Astrocyte (in vitro differentiated cells and primary cell): ENCODE results near the gene GNG5.

Experiments used
- EZH2 ChIP-seq: IDR thresholded peaks from 2 replicates; pipeline ENCODE4 v1.6.1; 2012; ENCODE audit warnings: mild to moderate bottlenecking, low read length, inconsistent platforms; ENCODE audit not compliant: insufficient read depth
- TF ChIP-seq, protein P1 (sequence below): IDR thresholded peaks from 2 replicates; pipeline ENCODE4 v1.5.1; 2011; ENCODE audit warnings: low read depth, mild to moderate bottlenecking, inconsistent platforms, low read length, moderate library complexity; ENCODE audit not compliant: insufficient read depth

- TF ChIP-seq, protein P1, sequence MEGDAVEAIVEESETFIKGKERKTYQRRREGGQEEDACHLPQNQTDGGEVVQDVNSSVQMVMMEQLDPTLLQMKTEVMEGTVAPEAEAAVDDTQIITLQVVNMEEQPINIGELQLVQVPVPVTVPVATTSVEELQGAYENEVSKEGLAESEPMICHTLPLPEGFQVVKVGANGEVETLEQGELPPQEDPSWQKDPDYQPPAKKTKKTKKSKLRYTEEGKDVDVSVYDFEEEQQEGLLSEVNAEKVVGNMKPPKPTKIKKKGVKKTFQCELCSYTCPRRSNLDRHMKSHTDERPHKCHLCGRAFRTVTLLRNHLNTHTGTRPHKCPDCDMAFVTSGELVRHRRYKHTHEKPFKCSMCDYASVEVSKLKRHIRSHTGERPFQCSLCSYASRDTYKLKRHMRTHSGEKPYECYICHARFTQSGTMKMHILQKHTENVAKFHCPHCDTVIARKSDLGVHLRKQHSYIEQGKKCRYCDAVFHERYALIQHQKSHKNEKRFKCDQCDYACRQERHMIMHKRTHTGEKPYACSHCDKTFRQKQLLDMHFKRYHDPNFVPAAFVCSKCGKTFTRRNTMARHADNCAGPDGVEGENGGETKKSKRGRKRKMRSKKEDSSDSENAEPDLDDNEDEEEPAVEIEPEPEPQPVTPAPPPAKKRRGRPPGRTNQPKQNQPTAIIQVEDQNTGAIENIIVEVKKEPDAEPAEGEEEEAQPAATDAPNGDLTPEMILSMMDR: no peak
- TF ChIP-seq EZH2: no peak
Measured at GRCh38 chr1:84505493-84506001, 834 bp downstream of the GNG5 start.
